Upper lobe of right lung (tissue), 1 donor: ENCODE data around the gene DNAH14. TPM values are rescaled to one million over a fixed set of nuclear protein-coding genes. Genes with fewer than 3 reads are reported as not detected.
"Not testable (repeated sequence)": the region's sequence is repeated elsewhere in the genome, so short reads cannot be mapped to it uniquely, and the experiment has no call there.

ENCODE experiments used
- ATAC-seq: fragments of 200-7000 bp; cut with Tn5 transposase; one replicate; pipeline ENCODE4 v1.9.1; 2020; ENCODE audit warnings: mild to moderate bottlenecking, moderate library complexity
- DNase-seq: peaks from one replicate; pipeline ENCODE4 v3.0.0-alpha.2; 2020
- H3K27ac ChIP-seq: fragments of 200-600 bp; one replicate; pipeline ENCODE4 v1.8.0; 2022
- H3K27me3 ChIP-seq: fragments of 200-600 bp; one replicate; pipeline ENCODE4 v1.8.0; 2022; ENCODE audit warnings: mild to moderate bottlenecking
- H3K36me3 ChIP-seq: fragments of 200-600 bp; one replicate; pipeline ENCODE4 v1.8.0; 2022
- H3K4me1 ChIP-seq: fragments of 200-600 bp; one replicate; pipeline ENCODE4 v1.8.0; 2022
- H3K4me3 ChIP-seq: fragments of 200-600 bp; one replicate; pipeline ENCODE4 v1.8.0; 2022; ENCODE audit warnings: mild to moderate bottlenecking
- H3K9me3 ChIP-seq: fragments of 200-600 bp; one replicate; pipeline ENCODE4 v1.8.0; 2022
- CTCF ChIP-seq: fragments of 200-600 bp; IDR thresholded peaks from one replicate; pipeline ENCODE4 v1.8.0; 2022; ENCODE audit warnings: antibody characterized with exemption
- intact Hi-C: fragments of 100-400 bp; cut with DNase I; formaldehyde crosslinking; loops from one replicate; pipeline ENCODE4 v1.11.0; 2022
- long read RNA-seq: library from polyadenylated mRNA; unstranded; transcript quantifications from one replicate; pipeline ENCODE4 v2.0.0, GENCODE V29; 2021
- total RNA-seq: library from RNA; stranded (reverse); fragmentation: NEBNext Ultra II Directional; extraction: Animal tissue kit (Norgen Biotek cat#: 25700); gene quantifications from one replicate; pipeline ENCODE4 v1.2.1, GENCODE V29; 2021
- donor health status: DM: no; HTN: yes; CAD: no; lungs with severe emphysema.

The DNAH14 gene
- total RNA-seq: 14.9 TPM
- long read RNA-seq, partial matches to known transcripts: 0 of 7 reads
- long read RNA-seq, other reads (novel, unspliced or antisense): 4 of 7 reads

DNA sequence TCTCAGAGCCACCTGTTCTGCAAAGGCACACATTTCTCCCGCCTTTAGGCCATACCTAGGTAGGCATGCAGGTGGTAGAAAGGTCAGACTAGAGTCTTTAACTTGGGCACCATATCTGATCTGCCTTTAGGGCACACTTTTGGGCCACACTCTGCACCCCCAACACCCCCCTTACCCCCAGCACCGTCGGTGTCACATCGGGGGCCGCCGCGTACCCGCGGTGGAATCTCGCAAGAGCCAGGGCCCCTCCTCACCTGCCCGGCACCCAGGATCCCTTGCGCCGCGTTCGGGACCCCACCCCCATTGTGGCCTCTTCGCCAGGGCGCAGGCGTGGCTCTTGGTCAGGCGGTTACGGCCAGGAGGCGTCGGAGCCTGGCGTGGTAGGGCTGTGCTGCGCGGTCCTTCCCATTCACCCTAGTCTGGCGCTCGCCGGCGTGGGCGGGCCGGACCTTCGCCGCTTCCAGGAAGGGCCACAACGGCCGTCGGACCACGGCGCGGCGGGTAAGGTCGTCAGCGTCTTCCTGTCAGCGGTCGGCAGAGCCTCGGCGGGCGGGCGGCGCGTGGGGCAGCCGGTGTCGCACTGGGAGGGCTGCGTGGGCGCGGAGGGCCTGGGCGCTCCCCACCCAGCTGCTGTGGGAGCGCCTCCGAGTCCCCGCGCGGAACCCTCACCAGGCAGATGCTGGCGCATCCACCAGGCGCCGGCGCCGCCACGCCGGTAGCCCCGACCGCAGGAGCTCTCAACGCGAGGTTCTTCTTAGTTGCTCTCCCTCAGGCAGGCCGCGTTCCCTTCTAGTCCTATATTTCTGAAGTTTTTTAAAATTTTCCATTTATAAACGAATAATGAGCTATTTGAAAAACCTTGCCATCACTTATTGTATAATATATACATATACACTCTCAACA lies at the start of gene DNAH14:
Gene DNAH14 (plus strand): TSS at position 341 of the 903 bp plus-strand sequence. CDS start 23,028 bp downstream, outside the sequence.
- intact Hi-C loops: no loop called here
- DNase-seq (peak; percentile 96), ATAC-seq (peak; percentile 100)
- TF ChIP-seq CTCF: no peak
- H3K9me3 ChIP-seq: peaks cover 22% of the 10 kb centered on the region
- no peaks in the 10 kb centered on the region for H3K27me3 ChIP-seq
- peak within 1 kb of the TSS; percentile 79 for H3K27ac ChIP-seq
- H3K4me3 ChIP-seq: peak within 1 kb of the TSS; percentile 57
- no peaks in the 10 kb centered on the region for H3K4me1 ChIP-seq
- H3K36me3 ChIP-seq: no peaks in the 10 kb centered on the region

DNA sequence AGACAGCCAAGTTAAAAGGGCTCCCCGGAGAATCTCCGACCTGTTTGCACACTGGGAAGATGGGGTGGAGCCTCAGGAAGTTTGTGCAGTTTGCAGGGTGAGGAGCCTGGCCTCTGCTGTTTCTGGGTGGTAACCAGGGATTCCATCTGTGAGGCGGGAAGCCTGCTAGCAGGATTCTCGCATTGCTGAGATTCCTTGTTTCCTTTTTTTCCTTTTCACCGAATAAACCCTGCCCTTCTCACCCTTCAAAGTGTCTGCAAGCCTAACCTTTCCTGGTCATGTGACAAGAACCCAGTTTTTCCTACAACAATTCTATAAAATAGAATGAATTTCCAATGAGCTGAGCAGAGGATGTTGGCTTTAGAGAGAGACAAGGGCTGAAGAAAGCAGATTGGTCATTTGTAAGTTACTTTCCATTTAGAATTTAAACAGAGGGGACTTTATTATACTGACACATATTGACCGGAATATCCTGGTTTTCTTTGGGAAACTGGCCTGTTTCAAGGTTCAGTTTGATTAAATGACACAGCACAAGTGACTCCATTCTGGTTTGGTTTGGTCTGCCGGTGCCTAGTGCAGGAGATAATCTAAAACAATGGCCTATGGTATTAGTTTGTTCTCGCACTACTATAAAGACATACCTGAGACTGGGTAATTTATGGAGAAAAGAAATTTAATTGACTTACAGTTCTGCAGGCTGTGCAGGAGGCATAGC lies 48.7 kb upstream of the DNAH14 start:
- no peak for DNase-seq
- no peak for TF ChIP-seq CTCF
- H3K4me1 ChIP-seq: no peaks in the 10 kb centered on the region
- H3K27ac ChIP-seq: no peak overlapping the region
- H3K9me3 ChIP-seq: no peaks in the 10 kb centered on the region
- ATAC-seq: no peak
- H3K36me3 ChIP-seq: no peaks in the 10 kb centered on the region
- no peaks in the 10 kb centered on the region for H3K27me3 ChIP-seq
- intact Hi-C loops: no loop called here
- H3K4me3 ChIP-seq: no peak overlapping the region

DNA sequence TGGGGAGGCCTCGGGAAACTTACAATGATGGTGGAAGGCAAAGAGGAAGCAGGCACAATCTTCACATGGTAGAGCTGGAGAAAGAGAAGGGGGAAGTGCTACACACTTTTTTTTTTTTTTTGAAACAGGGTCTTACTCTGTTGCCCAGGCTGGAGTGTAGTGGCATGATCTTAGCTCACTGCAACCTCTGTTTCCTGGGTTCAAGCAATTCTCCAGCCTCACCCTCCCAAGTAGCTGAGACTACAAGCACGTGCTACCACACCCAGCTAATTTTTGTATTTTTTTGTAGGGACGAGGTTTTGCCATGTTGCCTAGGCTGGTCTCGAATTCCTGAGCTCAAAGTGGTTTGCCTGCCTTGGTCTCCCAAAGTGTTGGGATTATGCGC lies 48.2 kb upstream of the DNAH14 start:
- ATAC-seq, H3K4me1 ChIP-seq, H3K36me3 ChIP-seq, DNase-seq, H3K27ac ChIP-seq, H3K9me3 ChIP-seq, intact Hi-C loops, H3K4me3 ChIP-seq, H3K27me3 ChIP-seq: not testable (repeated sequence)

DNA sequence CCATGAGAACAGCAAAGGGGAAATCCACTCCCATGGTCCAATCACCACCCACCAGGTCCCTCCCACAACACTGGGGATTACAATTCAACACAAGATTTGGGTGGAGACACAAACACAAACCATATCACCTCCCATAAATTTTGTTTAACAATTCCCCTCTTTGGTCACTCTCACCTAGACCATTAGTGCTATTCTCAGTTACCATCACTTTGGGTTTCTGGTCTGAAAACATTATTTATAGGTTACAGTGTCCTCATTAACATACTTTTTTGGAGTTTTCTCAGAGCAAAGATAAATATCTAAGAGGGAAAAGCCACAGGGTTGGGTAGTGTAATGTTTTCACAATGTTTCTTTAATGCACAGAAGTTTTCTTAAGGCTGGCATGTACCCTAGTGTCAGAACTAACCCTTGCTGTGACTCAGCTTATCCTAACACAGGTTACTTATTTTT lies 47.7 kb upstream of the DNAH14 start:
- no peak for TF ChIP-seq CTCF
- no peaks in the 10 kb centered on the region for H3K27me3 ChIP-seq
- no peak overlapping the region for H3K27ac ChIP-seq
- no peaks in the 10 kb centered on the region for H3K36me3 ChIP-seq
- no peak overlapping the region for H3K4me3 ChIP-seq
- no peak for DNase-seq
- H3K9me3 ChIP-seq: no peaks in the 10 kb centered on the region
- no peak for ATAC-seq
- H3K4me1 ChIP-seq: no peaks in the 10 kb centered on the region
- intact Hi-C loops: no loop called here

DNA sequence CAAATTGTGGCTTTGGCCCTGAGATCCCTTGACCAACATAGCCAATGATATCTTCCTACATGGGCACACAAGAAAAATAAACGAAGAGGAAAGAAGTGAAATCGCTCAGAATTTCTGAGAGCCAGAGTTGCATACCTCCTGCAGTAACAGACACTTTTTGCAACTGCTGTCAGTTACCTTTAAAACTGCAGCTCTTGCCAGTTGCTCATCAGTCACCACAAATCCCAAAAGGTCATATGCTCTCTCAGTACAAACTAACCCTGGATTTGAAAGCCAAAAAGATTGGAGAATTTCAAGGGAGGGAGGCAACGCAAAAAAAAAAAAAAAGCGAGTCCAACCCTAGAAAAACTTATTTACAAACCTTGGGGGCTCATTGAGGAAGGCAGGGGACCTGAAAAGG lies 47.2 kb upstream of the DNAH14 start:
- no peaks in the 10 kb centered on the region for H3K36me3 ChIP-seq
- H3K4me3 ChIP-seq: no peak overlapping the region
- DNase-seq (no peak), ATAC-seq (no peak)
- no peak overlapping the region for H3K27ac ChIP-seq
- H3K27me3 ChIP-seq: no peaks in the 10 kb centered on the region
- TF ChIP-seq CTCF: no peak
- intact Hi-C loops: no loop called here
- H3K9me3 ChIP-seq: no peaks in the 10 kb centered on the region
- H3K4me1 ChIP-seq: no peaks in the 10 kb centered on the region

DNA sequence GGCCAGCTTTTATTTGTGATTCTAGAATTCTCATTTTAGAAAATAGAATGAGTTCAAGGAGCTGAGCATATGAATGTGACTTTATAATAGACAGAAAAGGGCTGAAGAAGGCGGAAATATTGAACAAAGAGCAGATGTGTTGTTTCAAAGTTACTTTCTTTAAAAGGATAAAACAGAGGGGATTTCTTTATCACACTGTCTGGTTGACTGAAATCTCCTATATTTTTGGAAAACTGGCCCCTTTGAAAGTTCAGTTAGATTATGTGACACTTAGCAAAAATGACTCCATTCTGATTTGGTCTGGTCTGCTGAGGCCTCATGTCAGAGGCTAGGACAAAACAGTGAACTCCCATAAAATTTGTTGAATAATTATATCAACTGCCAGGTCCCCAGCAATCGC lies 46.4 kb upstream of the DNAH14 start:
- intact Hi-C loops: no loop called here
- H3K27me3 ChIP-seq: no peaks in the 10 kb centered on the region
- no peak for TF ChIP-seq CTCF
- no peaks in the 10 kb centered on the region for H3K4me1 ChIP-seq
- ATAC-seq (no peak), DNase-seq (no peak)
- no peak overlapping the region for H3K4me3 ChIP-seq
- H3K9me3 ChIP-seq: no peaks in the 10 kb centered on the region
- H3K36me3 ChIP-seq: no peaks in the 10 kb centered on the region
- no peak overlapping the region for H3K27ac ChIP-seq
